H4 (cell line): ENCODE data around the gene MRPS6. TPM values are rescaled to one million over a fixed set of nuclear protein-coding genes. Genes with fewer than 3 reads are reported as not detected.

Experiments used
- DNase-seq: peaks from one replicate; pipeline ENCODE4 v3.0.0-alpha.2; 2015; ENCODE audit warnings: low spot score
- total RNA-seq: library from RNA; depleted of rRNA; stranded (reverse); fragments of >200 nt; shearing (Covaris generic); gene quantifications from 2 replicates; pipeline ENCODE4 v1.2.3, GENCODE V29; 2014; rRNA removed

MRPS6 gene
- 26.8 and 40.9 TPM in 2 replicates for total RNA-seq

- peak; percentile 83 for DNase-seq
Observed at GRCh38 chr21:34073032-34073748, at the start of gene MRPS6, which contains the start of gene SLC5A3. TSS of gene MRPS6 (plus strand) at chr21:34073578. CDS start at chr21:34073701, 123 bp downstream. TSS of gene SLC5A3 (plus strand) at chr21:34073578. CDS start at chr21:34095199, 21,621 bp downstream.

GRCh38 chr21:34023691-34024373 lies 49.5 kb upstream of the MRPS6 start:
- no peak for DNase-seq

- no peak for DNase-seq
Observed at GRCh38 chr21:34024374-34024693, 49.0 kb upstream of the MRPS6 start.

- DNase-seq, result no peak
Observed at GRCh38 chr21:34027721-34028461, 45.5 kb upstream of the MRPS6 start.

DNA sequence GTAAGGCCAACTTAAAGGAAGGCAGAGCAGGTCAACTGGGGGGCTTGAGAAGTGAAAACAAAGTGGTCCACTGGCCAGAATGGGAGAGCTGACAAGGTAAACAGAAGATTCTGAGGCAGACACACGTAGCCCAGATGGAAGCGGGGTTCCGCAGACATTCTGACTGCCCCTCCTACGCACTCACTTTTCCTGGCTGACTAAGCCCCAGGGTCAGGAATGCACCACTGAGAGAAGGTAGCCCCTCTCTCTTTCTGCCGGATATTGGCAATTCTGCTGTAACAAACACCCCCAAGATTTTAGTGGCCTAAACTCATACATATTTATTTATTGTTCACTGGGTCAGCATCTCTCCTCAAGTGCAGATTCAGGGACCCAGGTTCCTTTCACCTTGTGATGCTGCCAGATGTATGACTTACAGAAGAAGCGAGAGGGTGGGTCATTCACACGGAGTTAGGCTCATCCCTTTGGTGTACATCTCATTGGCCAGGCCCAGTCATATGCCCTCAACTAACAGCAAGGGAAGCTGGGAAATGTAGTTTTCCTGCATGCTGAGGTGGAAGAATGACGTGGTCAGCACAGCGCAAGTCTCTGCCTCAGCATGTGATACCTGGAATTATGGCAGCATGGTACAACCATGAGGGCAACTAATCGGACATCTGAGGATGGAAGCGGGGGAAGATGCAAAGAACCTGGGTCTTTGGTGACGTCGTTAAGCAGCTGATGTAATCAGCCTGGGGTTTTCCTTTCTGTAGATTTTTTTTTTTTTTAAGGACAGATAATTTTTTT lies 43.4 kb upstream of the MRPS6 start:
- DNase-seq, result peak; percentile 92

- no peak for DNase-seq
Observed at GRCh38 chr21:34031835-34032370, 41.5 kb upstream of the MRPS6 start.

DNA sequence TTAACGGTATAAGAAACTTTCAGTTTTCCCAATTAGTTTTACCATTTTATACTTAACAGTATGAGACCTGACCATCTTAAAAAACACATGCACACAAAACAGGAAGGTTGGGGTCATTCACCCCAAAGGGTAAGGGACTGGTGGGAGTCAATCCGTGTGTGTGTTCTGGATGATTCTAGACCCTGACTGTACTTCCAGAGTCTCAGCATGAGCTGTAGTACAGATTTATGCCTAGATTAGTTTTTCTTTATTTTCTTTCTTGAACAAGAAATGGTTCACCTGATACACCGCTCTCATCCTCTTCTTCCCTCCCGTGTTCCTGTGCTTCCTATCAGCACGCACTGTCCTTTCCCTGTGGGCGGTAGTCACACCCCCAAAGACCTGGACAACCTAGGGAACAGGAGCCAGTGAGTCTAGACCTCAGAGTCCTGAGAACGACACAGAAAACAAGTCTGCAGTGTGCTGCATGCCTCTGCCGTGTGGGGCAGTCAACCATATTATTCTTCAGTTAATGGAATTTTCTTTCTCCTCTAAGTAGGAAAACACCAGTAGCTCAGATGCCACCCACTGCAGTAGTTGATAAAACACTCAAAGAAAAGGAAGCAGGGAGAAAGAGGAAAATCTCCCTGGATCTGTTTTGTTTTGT lies 38.9 kb upstream of the MRPS6 start:
- DNase-seq, result no peak

DNA sequence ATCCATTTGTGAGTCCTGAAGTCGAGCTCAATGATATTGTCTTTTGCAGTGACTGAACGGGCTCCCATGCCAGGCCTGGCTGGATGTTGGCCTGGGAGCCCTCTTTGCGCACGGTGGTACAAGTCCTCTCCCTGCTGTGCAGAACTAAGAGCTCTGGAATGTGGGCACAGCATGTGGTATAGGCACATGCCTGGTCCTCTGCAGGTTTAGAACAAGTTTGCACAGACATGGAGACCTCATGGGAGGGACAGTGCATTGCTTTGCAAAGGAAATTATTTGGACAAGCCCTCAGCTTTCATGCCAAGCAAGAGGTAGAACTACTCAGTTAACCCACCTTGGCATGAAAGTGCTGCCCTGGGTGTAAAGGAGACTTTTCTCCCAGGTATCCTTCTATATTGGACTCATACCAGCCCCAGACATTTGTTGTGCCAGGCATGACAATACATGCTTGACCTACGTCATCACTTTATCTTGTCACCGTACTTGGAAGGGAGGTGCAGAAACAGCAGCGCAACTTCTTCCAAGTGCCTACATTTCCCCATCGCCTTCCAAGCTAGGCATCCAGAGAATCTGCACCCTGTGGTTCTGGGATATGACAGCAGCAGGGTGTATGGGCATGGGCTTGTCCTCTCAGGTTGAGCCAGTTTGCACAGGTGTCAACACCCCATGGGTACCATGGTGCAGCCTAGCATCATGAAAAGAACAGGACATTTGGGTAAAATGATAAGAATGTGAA lies 37.6 kb upstream of the MRPS6 start:
- DNase-seq, result no peak

DNA sequence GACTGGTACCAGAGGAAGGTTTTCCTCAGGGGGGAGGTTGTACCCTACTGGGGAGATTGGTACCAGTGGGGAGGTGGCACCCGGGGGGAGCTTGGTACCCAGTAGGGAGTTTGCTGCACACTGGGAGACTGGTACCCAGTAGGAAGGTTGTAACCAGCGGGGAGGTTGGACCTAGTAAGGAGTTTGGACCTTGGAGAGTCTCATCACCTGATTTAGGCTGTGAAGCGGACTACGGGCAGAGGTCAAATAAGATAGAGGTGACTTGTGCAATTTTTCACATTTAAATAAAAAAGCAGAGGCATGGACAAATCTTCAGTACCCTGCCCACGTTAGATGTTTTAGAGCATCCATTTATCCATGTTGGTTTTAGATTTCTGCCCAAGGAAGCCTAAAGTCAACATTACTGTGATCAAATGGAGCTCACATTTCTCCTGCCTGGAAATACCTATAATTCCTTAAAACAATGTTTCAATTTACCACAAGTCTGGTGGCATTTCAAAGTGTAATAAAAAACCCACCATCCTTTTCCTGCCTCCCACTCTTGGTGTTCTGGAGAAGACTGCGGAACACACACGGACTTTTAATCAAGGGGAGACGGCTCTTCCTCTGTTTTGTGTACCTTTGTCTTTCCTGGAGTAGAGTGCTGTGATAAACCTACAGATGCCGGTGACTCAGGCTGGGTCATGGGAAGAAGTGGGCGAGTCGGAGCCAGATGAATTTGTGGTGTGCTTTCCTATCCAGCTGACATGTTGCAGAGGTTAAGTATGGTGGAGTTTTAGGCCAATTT lies 36.2 kb upstream of the MRPS6 start:
- peak; percentile 63 for DNase-seq

- no peak for DNase-seq
Observed at GRCh38 chr21:34039678-34040382, 33.5 kb upstream of the MRPS6 start.

DNA sequence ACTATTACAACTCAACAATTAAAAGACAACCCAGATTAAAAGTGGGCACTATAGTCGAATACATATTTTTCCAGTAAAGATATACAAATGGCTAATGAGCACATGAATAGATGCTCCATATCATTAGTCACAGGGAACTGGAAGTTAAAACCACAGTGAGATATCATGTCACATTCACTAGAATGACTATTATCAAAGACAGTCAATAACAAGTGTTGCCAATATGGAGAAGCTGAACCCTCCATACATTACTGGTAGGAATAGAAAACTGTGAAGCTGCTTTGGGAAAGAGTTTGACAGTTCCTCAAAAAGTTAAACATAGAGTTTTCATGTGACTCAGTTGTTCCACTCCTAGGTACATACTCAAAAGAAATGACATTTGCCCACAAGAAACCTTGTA lies 30.6 kb upstream of the MRPS6 start:
- no peak for DNase-seq

DNA sequence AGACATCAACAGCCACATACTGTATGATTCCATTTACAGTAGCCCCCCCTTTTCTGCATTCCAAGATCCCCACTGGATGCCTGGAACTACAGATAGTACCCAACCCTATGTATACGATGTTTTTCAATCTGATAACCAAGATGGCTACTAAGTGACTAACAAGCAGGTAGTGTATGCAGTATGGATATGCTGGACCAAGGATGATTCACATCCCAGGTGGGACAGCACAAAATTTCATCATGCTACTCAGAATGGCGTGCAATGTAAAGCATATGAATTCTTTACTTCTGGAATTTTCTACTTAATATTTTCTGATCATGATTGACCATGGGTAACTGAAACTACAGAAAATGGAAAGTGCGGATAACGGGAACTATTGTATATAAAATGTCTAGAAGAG lies 30.0 kb upstream of the MRPS6 start:
- no peak for DNase-seq

DNA sequence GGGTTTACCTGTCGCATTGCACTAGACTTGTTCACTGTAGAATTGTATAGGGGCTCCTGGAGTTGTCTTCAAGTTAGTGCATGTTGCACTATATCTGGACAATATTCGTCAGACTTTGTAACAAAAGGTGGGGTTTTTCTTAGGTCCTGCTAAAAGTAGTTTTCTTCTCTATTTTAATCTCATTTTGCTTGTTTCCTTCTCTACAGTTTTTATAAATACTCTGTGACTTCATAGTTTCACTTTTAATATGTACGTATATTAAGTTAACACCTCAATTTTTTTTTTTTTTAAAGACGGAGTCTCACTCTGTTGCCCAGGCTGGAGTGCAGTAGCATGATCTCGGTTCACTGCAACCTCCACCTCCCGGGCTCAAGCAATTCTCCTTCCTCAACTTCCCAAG lies 26.5 kb upstream of the MRPS6 start:
- DNase-seq, result no peak

DNA sequence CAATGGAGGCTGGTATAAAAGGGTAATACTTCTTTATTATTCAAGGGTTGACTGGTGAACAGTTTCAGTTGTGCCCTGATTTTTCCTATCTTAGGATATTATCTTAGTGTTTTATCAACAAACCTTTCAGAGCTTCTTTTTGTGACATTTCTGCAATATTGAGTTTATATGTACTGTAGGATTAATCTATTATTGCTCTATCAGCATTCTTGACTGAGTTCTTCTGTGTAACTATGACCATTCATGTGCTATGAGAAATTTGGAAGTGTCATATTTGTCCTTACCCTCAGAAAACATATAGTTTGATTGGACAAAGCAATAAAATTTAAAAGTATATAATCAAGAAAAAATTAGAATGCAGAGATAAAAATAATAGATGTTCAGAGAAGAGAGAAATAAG lies 25.5 kb upstream of the MRPS6 start:
- DNase-seq, result no peak

- no peak for DNase-seq
Observed at GRCh38 chr21:34052171-34052570, 21.2 kb upstream of the MRPS6 start.

DNA sequence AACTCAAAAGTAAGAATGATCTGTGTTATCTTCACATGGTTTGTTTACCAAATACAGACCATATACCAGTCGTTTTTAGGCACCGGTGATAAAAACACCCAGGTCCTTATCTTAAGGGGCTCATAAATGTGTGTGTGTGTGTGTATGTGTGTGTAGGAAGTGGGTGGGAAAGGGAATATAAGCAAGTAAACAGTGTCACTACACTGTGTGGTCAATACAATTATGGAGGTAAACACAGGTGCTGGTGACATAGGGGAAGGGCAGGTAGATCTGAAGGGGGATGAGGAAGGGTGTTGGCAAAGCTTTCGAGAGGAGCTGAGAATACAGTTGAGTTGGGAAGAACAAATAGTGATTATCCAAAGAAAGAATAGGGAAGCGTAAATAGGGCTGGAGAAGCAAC lies 19.1 kb upstream of the MRPS6 start:
- no peak for DNase-seq

GRCh38 chr21:34055615-34056014 lies 17.8 kb upstream of the MRPS6 start:
- DNase-seq, result no peak

DNA sequence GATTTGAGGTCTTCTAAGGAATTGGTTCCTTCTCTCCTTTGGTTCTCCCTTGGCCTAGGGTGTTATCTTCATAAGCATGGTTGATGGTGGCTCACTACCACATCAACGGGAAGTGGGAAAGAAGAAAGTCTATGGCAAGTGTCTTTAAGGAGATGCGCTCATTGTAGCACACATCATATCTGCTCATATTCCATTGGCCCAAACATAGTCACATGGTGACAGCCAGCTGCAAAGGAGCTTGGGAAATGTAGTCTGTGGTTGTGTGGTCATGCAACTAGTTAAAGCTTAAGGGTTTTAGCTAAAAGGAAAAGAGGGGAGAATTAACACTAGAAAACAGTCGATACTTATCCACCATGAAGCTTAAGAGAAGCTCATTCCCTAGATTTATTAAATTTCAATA lies 11.4 kb upstream of the MRPS6 start:
- no peak for DNase-seq

DNA sequence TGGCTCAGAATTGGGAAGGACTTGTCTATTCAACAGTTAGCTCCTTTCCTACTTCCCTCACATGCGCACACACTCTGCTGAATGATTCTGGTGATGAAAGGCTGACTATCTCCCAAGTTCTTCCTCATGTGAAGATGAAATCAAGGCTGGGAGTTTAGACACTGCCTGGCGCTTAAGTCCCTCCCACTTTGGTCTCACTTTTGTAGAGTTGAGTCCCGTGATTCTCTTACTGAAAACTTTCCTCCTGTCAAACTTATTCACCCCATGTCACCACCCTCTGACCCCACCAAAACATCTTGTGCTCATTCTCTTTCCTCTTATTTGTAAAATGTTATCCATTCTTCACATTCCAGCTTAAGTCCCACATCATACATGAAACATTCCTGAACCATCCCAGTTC lies 8.4 kb upstream of the MRPS6 start:
- DNase-seq, result no peak
